ENCODE measurements around the gene POMT1.
A peak's percentile ranks its signal among the peaks of the same experiment; 100 is the strongest.
"Not testable (repeated sequence)": the region's sequence is repeated elsewhere in the genome, so short reads cannot be mapped to it uniquely, and the experiment has no call there.

The POMT1 gene

DNA sequence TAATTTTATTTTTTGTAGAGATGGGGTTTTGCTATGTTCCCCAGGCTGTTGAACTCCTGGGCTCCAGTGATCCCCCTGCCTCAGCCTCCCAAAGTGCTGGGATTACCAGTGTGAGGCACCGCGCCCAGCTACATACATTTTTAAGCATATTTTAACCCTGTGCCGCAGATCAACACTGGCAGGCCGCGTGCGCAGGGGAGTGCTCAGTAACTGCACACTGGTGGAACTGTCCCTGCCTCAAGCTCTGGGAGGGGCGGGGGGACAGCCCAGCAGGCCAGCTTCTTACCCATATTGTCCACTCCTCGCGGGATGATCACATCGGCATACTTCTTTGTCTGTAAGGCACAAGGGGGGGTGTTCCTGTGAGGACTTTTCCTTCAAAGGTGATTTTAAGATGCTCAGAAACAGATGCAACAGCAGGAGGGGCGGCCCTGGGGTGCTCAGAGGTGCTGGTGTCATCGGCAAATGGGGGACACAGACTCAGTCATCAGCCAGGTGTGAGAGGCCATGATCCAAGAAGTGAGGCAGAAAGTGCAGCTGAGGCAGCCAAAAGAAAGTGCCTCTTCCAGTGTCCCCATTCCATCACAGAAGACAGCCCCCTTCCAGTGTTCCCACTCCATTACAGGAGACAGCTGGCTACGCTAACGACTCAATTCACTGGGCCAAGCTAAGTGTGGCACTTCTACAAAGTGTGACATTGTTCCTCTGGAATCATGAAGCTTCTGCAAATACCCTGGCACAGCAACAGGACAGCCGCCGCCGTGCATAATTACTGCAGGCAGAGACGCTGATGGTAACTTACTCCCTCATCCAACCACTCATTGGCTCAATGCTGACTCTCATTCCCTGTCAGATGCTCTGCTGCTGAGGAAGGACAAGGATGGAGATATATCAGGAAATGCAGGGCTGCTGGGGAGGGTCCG, 23.2 kb downstream of the POMT1 start:
- no peak for DNase-seq

GRCh38 chr9:131528186-131528585, 25.5 kb downstream of the POMT1 start:
- no peak for DNase-seq

DNA sequence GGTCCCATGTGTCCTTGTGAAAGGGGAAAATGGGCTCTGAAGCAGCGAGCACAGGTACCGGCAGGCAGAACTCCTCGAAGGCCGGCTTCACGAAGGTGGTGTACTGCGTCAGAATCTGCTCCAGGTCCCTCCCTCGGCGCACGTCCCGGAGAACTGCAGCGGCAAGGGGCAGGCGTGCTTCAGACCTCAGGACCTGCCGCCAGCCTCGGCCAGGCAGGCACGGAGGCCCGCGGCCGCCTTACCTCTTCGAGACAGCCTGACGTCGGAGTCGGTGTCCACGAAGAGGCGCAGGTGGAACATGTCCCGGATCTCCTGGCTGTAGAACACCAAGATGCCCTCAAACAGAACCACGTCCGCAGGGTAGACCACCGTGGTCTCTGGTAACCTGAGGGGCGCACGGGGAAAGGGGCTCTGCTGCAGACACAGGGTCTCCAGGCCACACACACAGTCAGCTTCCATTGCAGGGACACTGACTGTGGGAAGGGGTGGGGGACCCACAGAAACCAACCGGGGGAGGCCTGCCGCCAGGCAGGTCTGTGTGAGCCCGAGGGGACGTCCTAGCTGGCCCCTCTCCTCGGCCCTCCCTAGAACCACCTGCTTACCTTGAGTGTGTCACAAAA, 26.3 kb downstream of the POMT1 start:
- DNase-seq: no peak

DNA sequence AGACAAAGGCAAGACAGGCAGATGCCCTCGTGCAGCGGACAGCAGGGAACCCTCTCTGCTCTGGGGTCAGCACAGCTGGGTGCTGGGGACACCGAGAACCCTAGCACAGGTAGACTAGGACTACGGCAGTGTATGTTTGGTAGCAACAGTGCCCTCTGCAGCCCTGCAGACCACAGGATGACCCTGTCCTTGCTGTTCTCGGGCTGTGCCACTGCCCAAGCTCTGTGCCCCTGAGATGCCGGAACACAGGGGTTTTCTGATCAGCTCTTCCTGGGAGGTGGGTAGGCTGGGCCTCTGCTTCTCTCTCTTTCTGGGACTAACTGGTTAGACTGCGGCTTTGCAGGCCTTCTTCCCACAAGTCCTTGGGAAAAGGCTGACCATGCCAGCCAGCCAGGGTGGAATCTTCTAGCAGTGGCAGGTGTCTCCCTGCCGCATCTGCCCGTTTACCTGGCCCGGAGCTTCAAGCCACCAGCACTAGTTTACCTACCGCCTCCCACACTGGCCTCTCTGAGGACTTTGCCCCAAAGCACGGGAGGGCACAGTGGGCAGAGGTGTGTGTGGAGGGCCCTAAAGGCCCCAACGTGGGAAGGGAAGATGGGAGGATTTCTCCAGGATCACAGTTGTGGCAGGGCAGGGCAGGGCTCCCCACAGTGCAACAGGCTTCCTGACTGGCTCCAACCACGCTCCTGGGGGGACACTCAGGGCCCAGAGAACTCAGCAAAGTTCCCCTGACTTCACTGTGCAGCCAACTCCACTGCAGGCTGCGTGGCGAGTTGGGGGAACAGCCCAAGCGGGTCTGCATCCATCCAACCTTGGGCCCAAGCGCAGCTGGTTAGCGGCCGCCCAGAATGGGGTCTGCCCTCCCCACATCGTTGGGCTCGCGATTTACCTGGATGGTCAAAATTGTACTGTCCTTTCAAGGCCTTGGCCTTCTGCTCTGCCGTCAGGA, 27.2 kb downstream of the POMT1 start:
- DNase-seq: no peak

GRCh38 chr9:131530546-131530919, 27.8 kb downstream of the POMT1 start:
- no peak for DNase-seq

DNA sequence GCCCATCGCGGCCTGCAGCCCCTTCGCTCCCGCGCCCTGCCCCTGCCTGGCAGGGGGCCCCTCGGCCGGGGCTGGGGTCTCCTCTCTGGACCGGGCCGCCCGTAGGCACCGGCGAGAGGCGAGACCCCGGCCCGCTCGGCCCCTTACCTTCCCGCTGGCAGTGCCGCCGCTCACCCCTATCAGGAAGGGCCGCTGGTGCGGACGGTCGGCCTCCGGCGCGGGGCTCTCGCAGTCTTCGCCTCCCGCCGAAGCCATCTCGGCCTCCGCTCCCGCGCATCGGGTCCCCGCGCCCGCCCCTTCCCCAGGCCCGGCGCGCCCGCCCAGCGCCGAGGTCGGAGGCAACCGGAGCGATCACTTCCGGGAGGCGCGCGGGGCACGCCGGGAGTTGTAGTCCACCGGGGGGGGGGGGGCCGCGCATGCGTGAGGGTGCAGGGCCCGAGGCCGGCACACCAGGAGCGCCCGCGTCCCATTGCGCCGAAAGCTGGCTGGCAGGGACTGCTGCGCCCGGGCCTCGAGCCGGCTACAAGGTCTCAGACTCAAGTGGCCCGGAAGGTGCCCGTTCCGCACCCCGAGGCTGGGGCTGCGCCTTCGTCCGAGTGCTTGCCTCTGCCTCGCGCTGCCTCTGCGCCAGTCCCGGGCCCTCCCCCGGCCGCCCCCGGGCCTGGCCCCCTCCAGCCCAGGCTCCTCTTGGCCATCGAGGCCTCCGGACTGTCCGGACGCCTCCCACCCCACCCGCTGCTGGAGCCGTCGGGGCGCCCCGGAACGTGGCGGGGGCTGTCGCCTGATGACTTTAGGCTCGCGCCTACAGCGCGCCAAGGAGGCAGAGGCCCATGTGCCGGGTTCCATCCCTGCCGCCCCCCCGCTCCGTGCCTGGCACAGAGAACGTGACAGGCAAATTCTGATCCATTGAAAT, 28.5 kb downstream of the POMT1 start, which contains the start of gene UCK1:
TSS of gene UCK1 (minus strand) at position 344 of the 913 bp plus-strand sequence. CDS start at position 255, 89 bp downstream.
- peak; percentile 39 for DNase-seq

DNA sequence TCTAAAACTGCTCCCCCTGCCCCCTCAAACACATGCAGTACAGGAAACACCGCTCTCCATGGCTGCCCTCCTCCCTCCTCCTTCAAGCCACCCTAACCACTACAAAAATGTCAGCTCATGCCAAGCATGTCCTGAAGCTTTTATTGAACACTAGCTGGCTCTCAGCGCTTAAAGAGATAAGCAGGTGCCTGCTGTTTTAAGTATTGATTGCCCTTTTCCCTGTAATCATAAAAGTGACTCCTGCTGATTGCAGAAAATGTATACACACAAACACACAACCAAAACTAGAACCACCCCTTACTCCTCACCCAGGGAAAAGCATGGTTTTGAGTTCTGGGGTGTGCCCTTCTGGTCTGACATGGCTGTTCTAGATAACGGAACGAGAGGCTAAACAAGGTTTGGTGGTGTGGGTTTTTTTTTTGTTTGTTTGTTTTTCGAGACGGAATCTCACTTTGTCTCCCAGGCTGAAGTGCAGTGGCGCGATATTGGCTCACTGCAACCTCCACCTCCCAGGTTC, 32.1 kb downstream of the POMT1 start:
- no peak for DNase-seq

DNA sequence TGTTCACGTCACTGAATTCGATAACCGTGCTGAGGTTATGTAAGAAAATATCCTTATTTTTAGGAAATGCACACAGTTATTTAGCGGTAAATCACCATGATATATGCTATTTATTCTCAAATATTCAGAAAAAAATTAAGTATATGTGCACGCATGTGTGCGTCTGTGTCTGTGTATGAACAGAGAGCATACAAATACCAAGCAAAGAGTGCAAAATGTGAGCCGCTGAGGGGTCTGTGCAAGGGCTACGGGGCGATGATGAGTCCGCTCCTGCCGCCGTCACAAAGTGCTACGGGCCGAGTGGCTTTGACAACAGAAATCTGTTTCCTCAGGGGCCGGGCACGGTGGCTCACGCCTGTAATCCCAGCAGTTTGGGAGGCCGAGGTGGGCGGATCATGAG, 35.2 kb downstream of the POMT1 start:
- DNase-seq: no peak

GRCh38 chr9:131539223-131539923, 36.7 kb downstream of the POMT1 start:
- no peak for DNase-seq

- DNase-seq: no peak
These were observed 40.4 kb downstream of the POMT1 start for GRCh38 chr9:131543141-131543540.

DNA sequence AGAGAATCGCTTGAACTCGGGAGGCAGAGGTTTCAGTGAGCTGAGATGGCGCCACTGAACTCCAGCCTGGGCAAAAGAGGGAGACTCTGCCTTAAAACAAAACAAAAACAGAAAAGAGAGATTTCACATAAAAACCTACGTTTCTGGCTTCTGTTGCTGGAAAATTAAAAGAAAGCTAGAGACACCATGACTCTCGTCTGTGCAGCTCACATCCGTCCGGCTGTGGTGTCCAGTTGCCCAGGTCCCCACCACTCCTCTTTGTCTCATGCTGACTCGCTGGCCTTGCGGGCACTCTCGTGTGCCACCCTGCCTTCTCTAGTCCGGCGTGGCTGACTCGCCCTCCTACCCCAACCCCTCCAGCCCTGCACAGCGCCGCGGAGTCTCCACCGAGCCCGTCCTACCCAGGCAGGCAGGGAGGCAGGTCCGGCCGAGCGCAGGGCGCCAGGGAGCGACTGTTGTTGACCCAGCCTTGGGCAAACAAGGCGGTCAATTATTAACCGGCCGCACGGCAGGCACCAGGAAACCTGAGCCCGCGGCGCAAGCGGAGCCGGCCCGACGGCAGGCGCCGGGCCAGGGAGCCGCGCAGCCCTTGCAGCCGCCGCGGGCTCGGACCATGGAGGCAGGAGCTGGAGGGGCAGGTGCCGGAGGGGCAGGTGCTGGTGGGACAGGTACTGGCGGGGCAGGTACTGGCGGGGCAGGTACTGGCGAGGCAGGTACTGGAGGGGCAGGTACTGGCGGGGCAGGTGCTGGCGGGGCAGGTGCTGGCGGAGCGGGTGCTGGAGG, 42.5 kb downstream of the POMT1 start, which contains the start of gene PRRT1B:
TSS of gene PRRT1B (plus strand) at position 521 of the 783 bp plus-strand sequence. CDS start at position 614, 93 bp downstream.
- DNase-seq: no peak

DNA sequence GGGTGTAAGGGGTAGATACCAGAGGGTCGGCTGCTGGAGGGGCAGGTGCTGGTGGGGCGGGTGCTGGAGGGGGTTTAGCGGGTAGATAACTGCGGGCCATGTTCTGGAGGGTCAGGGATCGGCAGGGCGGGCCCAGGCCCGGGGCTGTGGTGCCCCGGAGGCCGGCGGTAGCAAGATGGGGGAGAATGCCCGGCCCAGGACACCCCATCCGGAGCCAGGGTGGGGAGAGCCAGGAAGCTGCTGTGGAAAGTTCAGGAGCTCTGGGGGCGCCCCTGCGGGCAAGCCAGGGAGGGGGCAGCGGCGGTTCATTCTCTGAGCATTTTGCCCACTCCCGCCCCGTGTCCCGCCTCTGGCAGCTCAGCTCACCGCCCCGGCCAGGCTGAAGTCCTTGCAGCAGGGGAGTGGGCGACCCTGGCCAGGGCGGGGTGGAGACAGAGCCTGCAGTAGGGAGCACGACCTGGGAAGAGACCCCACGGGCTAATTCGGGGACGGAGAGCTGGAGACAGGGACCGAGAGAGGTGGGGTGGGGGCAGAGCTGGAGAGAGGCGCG, 43.1 kb downstream of the POMT1 start:
- DNase-seq: no peak

DNA sequence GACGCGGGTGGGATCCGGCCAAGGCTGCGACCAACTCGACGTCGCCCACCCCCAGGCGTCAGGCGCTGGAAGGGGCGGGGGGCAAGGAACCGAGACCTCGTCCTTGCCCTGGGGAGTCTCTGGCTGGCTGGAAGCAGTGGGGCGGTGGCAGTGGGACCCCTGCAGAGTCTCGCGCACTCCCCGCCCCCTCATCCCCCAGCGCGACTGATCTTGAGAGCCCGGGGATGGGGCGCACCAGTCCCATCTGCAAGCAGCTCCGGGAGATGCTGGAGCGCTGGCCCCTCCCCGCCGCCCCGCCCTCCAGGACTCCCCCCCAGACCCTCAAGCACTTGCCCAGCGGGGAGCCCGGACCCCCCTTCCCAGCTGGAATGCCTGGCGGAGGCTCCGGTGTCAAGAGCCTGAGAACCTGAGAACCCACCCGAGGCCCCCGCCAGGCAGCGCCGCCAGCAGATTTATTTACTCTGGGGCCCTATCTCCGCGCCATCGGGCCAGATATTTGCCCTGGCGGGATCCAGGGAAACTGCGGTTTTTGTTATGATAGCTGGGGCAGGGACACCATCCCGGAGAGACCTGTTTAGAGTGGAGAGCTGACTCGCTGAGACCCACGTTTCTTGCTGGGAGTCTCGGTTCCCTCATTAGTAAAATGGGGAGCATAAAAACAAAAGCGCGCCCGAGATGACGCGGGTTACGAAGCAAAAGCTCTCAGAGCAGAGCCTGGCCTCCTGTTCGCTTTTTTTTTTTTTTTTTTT, 43.8 kb downstream of the POMT1 start:
- no peak for DNase-seq

- DNase-seq: not testable (repeated sequence)
These were observed 46.5 kb downstream of the POMT1 start for GRCh38 chr9:131549186-131549585.

DNA sequence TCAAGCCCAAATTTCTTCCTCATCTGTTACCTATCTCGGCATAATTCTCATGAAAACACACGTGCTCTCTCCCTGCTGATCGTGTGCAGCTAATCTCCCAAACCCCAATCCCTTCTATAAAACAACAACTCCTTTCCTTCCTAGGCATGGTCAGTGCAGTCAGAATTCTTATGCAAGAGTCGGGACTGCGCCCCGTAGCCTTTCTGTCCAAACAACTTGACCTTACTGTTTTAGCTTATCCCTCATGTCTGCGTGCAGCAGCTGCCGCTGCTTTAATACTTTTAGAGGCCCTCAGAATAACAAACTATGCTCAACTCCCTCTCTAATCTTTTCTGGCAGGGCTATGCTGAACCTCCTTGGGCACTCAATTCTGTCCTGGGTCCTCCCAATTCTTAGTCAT, 47.7 kb downstream of the POMT1 start:
- not testable (repeated sequence) for DNase-seq

GRCh38 chr9:131552030-131552429, 49.3 kb downstream of the POMT1 start:
- no peak for DNase-seq

DNA sequence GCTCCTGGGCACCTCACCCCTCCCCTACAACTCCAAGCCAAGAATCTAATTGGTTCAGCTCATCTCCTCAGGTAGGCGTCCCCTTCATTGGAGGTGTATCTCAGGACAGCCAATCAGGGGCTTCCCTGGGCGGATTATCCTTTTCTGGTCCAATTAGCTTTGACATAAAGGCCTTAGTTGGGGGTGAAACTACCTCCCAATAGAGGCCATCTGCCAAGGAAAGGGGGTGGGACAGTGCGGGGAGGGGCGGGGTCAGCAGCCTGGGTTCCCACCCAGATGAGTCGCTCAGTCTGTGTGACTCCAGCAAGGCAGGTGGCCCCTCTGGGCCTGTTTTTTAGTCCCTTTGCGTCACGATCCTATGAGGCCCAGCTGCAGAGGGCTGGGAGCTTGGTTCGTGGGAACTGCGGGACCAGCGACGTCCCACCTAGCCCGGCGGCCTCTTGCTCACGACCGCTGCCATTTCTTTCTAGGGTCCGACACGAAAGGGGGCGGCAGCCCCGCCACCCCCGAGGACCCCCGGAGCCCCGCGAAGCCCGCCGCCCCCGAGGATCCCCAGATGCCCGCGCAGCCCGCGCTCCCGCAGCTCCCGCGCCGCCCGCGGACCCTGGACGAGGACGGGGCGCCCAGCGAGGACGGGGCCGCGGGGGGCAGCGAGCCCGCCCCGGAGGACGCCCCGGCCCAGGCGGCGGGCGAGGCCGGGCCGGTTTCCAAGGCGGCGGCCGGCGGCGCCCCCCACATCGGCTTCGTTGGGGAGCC, 51.5 kb downstream of the POMT1 start:
- DNase-seq: no peak

GRCh38 chr9:131554843-131555351, 52.2 kb downstream of the POMT1 start:
- no peak for DNase-seq

Measured in NCI-H446 treated with DMSO at 0.1 percent for 48 hours (cell line).